ENCODE data around the gene BICD2.

BICD2 gene

DNA sequence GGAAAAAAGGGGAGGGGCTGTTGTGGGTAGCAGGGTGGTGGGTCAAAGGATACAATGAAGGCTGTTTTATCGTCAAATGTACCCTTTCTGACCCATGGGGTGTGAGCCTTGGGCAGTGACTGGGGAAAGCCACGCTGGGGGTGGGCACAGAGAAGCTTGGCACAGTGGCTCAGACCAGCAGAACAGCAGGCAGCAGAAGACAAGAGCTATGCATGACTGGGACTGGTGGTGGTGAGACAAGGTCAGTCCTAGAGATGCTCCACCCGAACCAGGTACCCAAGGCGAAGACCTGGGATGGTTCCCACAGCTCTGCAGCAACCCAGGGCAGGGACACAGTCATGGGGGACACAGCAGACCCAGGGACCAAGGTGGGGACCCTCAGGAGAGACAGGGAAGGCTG is 38.3 kb downstream of the BICD2 start:
- no peak for DNase-seq (ENCODE audit: low read depth)
- TF ChIP-seq, protein P1, sequence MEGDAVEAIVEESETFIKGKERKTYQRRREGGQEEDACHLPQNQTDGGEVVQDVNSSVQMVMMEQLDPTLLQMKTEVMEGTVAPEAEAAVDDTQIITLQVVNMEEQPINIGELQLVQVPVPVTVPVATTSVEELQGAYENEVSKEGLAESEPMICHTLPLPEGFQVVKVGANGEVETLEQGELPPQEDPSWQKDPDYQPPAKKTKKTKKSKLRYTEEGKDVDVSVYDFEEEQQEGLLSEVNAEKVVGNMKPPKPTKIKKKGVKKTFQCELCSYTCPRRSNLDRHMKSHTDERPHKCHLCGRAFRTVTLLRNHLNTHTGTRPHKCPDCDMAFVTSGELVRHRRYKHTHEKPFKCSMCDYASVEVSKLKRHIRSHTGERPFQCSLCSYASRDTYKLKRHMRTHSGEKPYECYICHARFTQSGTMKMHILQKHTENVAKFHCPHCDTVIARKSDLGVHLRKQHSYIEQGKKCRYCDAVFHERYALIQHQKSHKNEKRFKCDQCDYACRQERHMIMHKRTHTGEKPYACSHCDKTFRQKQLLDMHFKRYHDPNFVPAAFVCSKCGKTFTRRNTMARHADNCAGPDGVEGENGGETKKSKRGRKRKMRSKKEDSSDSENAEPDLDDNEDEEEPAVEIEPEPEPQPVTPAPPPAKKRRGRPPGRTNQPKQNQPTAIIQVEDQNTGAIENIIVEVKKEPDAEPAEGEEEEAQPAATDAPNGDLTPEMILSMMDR (IDR thresholded peaks at IDR 0.05; ENCODE audit: low read length, missing control alignments): no peak
- no peak overlapping the region for H3K4me3 ChIP-seq (replicated peaks; ENCODE audit: low read depth, low read length)

DNA sequence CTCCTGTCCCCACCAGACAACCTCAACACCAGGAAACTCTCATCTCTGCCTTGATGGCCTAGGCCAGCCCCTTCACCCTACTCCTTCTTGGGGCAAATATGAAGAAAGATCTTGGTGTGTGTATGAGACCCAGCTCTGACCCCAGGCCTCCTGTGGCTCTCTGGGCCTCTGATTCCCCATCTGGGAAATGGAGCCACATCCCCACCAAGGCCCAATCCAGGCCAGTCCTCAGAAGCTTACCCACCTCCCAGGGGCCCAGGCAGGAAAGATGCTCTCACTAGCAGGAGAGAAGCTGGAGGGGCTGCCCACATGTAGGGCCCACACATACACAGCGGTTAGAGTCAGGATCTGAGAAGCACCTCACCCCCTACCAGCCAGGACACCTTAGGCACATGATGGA is 38.9 kb downstream of the BICD2 start:
- TF ChIP-seq, protein P1 (IDR thresholded peaks at IDR 0.05; ENCODE audit: low read length, missing control alignments): no peak
- DNase-seq (ENCODE audit: low read depth): no peak
- H3K4me3 ChIP-seq (replicated peaks; ENCODE audit: low read depth, low read length): no peak overlapping the region

DNA sequence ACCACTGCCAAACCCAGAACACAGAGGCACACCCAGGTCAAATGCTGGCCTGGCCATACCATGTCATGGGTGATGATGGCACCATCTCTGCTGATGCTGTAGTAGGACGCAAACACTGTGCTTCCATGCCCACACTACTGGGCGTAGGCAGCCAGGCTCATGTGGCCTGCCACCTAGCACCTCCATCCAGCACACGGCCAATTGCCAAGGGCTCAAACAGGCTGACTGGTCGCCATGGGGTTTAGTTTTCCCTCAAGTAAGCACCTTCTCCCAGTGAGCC is 39.4 kb downstream of the BICD2 start:
- DNase-seq (ENCODE audit: low read depth): no peak
- H3K4me3 ChIP-seq (replicated peaks; ENCODE audit: low read depth, low read length): no peak overlapping the region
- TF ChIP-seq, protein P1 (IDR thresholded peaks at IDR 0.05; ENCODE audit: low read length, missing control alignments): no peak

DNA sequence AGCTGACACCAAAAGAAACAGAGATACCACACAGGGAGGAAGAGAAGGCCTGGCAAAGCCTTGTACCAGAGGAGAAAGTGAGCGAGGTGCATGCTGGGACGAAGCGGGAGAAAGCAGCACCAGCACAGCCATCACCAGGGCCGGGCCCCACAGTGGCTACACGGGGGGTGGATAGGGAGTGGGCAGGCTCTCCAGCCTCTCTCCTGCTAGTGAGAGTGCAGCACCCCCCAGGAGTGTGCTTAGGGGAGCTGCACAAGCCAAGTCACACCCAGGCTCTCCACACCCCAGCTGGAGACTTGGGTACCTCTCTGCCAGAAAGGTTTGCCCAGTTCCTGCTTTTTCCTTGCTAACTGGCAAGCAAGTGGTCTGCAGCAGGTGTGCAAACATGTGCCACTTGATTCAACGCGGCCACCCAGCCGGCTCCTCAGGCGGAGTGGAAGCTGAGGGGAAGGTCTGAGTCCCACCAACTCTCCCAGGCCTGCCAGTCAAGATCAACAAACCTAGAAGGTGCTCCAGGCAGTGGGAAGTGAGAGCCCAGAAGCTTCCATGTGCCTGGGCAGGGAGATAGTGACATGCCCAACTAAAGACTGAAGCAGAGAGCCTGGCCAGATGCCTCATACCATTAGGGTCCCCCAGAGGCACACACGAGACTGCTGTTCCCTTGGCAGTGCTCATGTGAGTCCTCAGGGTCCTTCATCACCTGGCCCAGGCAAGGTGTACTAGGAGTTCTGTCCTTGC is 39.9 kb downstream of the BICD2 start:
- H3K4me3 ChIP-seq (replicated peaks; ENCODE audit: low read depth, low read length): no peak overlapping the region
- no peak for DNase-seq (ENCODE audit: low read depth)
- TF ChIP-seq, protein P1 (IDR thresholded peaks at IDR 0.05; ENCODE audit: low read length, missing control alignments): no peak

DNA sequence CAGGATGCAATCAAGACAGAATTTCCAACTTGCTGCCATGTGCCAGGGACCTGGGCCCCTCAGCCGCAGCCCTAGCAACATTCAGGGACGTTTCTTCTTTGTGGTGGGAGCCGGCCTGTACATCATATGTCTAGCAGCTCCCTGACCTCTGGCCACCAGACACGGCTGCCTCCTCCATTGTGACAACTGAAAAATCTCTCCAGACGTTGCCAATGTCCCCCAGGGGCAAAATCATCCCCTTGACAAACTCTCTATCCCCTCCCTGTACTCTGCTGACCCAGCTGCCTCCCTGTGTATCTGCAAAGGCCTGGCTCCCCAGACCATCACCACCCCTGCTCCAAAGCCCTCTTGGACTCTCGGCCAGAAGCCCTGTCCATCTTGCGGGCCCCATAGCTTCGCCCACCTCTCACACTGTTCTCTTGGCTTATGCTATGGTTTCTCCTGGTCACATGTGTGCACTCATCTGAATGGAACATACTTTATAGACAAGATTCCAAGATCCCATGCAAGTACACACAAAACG is 40.8 kb downstream of the BICD2 start:
- H3K4me3 ChIP-seq (replicated peaks; ENCODE audit: low read depth, low read length): no peak overlapping the region
- no peak for DNase-seq (ENCODE audit: low read depth)
- TF ChIP-seq, protein P1 (IDR thresholded peaks at IDR 0.05; ENCODE audit: low read length, missing control alignments): no peak

DNA sequence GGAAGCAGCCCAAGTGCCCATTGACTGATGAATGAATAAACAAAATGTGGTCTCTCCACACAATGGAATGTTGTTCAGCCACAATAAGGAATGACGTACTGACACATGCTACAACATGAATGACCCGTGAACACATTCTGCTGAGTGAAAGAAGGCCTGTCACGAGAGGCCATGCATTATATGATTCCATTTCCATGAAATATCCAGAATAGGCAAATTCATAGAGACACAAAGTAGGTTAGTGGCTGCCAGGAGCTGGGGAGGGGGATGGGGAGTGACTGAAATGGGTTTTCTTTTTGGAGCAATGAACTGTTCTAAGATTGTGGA is 41.4 kb downstream of the BICD2 start:
- TF ChIP-seq, protein P1 (IDR thresholded peaks at IDR 0.05; ENCODE audit: low read length, missing control alignments): no peak
- DNase-seq (ENCODE audit: low read depth): no peak
- no peak overlapping the region for H3K4me3 ChIP-seq (replicated peaks; ENCODE audit: low read depth, low read length)
